ENCODE data around the gene FAM185A.

GRCh38 chr7:102813191-102814024, 64.6 kb downstream of the FAM185A start:
- no peak for TF ChIP-seq CTCF (conservative IDR thresholded peaks at IDR 0.05 in 1 of 2, IDR thresholded peaks at IDR 0.05 in 1 of 2; ENCODE audit: extremely low read depth in 1 of 2, insufficient read depth in 1 of 2, low read depth in 1 of 2, low read length in 2 of 2)
- TF ChIP-seq EZH2 (IDR thresholded peaks at IDR 0.05; ENCODE audit: borderline replicate concordance, low read length), result no peak
